GM12873 (cell line): ENCODE measurements around the gene METTL14.

ENCODE experiments used
- CTCF ChIP-seq: IDR thresholded peaks from 2 replicates; pipeline ENCODE4 v1.5.1; 2012; ENCODE audit warnings: low read depth, mild to moderate bottlenecking, moderate library complexity, low read length, control low read depth; ENCODE audit not compliant: insufficient read depth; ENCODE audit errors: missing control alignments

METTL14 gene

DNA sequence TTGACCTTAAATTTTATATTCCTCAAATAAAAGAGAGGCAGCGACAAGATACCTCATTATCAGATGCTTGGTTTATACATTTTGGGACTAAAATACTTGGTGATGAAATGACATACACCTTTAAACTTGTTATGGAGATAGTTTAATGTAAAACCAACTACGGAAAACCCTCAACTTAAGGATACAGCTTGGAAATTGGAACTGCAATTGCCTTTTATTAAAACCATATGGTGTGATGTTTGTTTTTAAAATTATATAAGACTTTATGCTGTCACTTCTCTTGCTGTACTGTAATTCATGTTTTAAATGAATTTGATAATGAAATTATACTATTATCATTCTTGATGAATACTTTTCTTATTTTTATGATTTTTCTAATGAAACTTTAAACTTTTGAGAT is 25.9 kb downstream of the METTL14 start:
- no peak for TF ChIP-seq CTCF

DNA sequence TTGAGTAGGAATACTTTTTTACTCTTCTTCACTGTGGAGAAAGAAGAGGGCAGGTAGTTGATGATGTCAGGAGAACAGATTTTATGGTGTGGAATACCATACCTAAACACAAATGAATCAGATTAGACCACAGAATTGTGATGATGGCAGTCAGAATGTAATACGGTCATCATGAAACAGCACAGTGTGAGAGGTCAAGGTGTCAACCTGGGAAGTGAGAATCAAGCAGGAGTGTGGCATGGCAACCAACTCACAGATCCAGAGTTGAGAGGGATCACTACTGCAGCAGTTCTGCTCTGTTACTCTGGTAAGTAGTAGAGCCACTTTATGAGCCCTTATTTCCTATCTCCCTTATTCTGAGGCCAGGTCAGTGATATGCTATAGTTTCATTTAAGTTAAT is 27.7 kb downstream of the METTL14 start:
- TF ChIP-seq CTCF, result no peak

DNA sequence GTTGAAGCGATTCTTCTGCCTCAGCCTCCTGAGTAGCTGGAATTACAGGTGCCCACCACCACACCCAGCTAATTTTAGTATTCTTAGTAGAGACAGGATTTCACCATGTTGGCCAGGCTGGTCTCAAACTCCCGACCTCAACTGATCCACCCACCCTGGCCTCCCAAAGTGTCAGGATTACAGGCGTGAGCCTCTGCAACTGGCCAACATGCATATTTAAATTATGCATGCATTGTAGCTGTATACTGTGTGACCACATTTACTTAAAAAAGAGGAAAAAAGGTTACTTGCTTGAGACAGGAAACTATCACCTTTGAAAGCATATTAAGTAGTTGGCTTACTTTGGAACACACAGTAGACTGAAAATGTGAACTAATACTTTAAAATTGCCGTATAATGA is 29.5 kb downstream of the METTL14 start:
- TF ChIP-seq CTCF, result no peak

GRCh38 chr4:118716304-118716703 is 31.1 kb downstream of the METTL14 start:
- no peak for TF ChIP-seq CTCF

- TF ChIP-seq CTCF, result no peak
Measured at GRCh38 chr4:118718511-118719170, 33.4 kb downstream of the METTL14 start.

DNA sequence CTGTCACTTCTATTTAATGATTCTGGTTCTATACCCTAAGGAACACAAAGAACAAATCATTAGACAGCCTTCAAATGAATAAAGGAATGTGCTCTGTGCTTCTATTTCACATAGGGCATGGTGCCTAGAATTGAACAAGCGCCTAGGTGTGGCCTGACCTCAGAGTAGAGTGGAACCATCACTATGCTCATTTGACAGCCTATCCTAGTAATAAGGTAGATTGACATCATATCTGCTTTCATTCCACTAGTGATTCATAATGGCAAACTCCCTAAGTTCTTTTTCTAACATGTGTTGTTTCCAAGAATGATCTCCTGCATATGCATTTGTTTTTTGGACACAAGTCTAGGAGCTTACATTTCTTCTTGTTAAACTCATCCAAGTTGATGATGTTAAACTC is 36.6 kb downstream of the METTL14 start:
- TF ChIP-seq CTCF, result no peak

DNA sequence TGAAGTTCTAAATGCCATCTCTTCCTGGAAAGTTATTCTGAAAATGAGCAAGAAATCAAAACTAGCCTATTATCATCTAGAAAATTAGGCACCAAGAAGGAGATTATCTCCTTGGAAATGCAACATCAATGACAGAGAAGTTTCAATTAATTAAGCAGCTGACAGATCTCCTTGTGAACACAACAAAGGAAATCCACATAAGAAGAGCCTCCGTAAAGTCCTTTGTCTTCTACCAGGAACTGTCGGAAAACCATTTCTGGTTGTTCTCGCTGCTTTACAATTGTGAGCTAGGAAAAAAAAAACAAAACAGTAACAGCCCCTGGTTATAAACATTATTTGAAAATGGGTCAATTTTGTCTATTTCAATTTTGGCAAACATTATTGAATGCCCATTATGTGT is 38.2 kb downstream of the METTL14 start:
- TF ChIP-seq CTCF, result no peak
